ENCODE results near the gene PDLIM7.

The PDLIM7 gene

GRCh38 chr5:177505075-177505474 is 7.7 kb upstream of the PDLIM7 start:
- H3K4me3 ChIP-seq (ENCODE audit: low read length) = no peak overlapping the region
- no peak for TF ChIP-seq CTCF (conservative IDR thresholded peaks at IDR 0.05; ENCODE audit: low read depth, low read length)
- no peak for DNase-seq (ENCODE audit: low read depth)

GRCh38 chr5:177504086-177505056 is 7.0 kb upstream of the PDLIM7 start:
- TF ChIP-seq CTCF (conservative IDR thresholded peaks at IDR 0.05; ENCODE audit: low read depth, low read length) = no peak
- no peak for DNase-seq (ENCODE audit: low read depth)
- H3K4me3 ChIP-seq (ENCODE audit: low read length) = no peak overlapping the region

GRCh38 chr5:177503351-177504085 is 6.1 kb upstream of the PDLIM7 start:
- TF ChIP-seq CTCF (conservative IDR thresholded peaks at IDR 0.05; ENCODE audit: low read depth, low read length) = no peak

GRCh38 chr5:177502886-177503285 is 5.5 kb upstream of the PDLIM7 start:
- TF ChIP-seq CTCF (conservative IDR thresholded peaks at IDR 0.05; ENCODE audit: low read depth, low read length) = no peak
- DNase-seq (ENCODE audit: low read depth) = no peak
- no peak overlapping the region for H3K4me3 ChIP-seq (ENCODE audit: low read length)

More at GRCh38 chr5:177503351-177504085, 6.1 kb upstream of the PDLIM7 start:
- DNase-seq (ENCODE audit: low read depth) = no peak
- H3K4me3 ChIP-seq (ENCODE audit: low read length) = no peak overlapping the region

GRCh38 chr5:177501874-177502678 is 4.7 kb upstream of the PDLIM7 start:
- DNase-seq (ENCODE audit: low read depth) = no peak
- no peak overlapping the region for H3K4me3 ChIP-seq (ENCODE audit: low read length)
- no peak for TF ChIP-seq CTCF (conservative IDR thresholded peaks at IDR 0.05; ENCODE audit: low read depth, low read length)

GRCh38 chr5:177500685-177501522 is 3.5 kb upstream of the PDLIM7 start:
- DNase-seq (ENCODE audit: low read depth) = peak; percentile 40
- no peak overlapping the region for H3K4me3 ChIP-seq (ENCODE audit: low read length)
- TF ChIP-seq CTCF (conservative IDR thresholded peaks at IDR 0.05; ENCODE audit: low read depth, low read length) = peak; percentile 99

Data from retinal pigment epithelial cell (primary cell).